Ishikawa (cell line): ENCODE data around the gene EVPL.

Source experiments
- CEBPB ChIP-seq: IDR thresholded peaks from 2 replicates; pipeline ENCODE4 v1.6.1; 2012
- CREB1 ChIP-seq: IDR thresholded peaks from 2 replicates; pipeline ENCODE4 v1.6.1; 2012; ENCODE audit warnings: low read depth
- EGR1 ChIP-seq: IDR thresholded peaks from 2 replicates; pipeline ENCODE4 v1.6.1; 2012
- EP300 ChIP-seq: IDR thresholded peaks from 2 replicates; pipeline ENCODE4 v1.6.1; 2012; ENCODE audit warnings: borderline replicate concordance
- FOXM1 ChIP-seq: IDR thresholded peaks from 2 replicates; pipeline ENCODE4 v1.6.1; 2012; ENCODE audit warnings: low read depth, borderline replicate concordance
- MAX ChIP-seq: IDR thresholded peaks from 2 replicates; pipeline ENCODE4 v1.6.1; 2012
- NFIC ChIP-seq: IDR thresholded peaks from 2 replicates; pipeline ENCODE4 v1.6.1; 2012
- RAD21 ChIP-seq: IDR thresholded peaks from 2 replicates; pipeline ENCODE4 v1.6.1; 2012; ENCODE audit warnings: low read depth
- REST ChIP-seq: IDR thresholded peaks from 2 replicates; pipeline ENCODE4 v1.6.1; 2012; ENCODE audit warnings: low read depth, mild to moderate bottlenecking
- TAF1 ChIP-seq: IDR thresholded peaks from 2 replicates; pipeline ENCODE4 v1.6.1; 2012; ENCODE audit warnings: low read depth, mild to moderate bottlenecking
- TCF12 ChIP-seq: IDR thresholded peaks from 2 replicates; pipeline ENCODE4 v1.6.1; 2012; ENCODE audit warnings: low read depth
- USF1 ChIP-seq: IDR thresholded peaks from 2 replicates; pipeline ENCODE4 v1.6.1; 2012
- YY1 ChIP-seq: IDR thresholded peaks from 2 replicates; pipeline ENCODE4 v1.6.1; 2012; ENCODE audit warnings: low read depth
- ZBTB7A ChIP-seq: IDR thresholded peaks from 2 replicates; pipeline ENCODE4 v1.6.1; 2012; ENCODE audit warnings: low read depth

GRCh38 chr17:76071531-76072147 is 44.5 kb upstream of the EVPL start:
- TF ChIP-seq EP300 (no peak), CEBPB (no peak), RAD21 (no peak), TAF1 (no peak), USF1 (no peak), FOXM1 (no peak), MAX (no peak), ZBTB7A (no peak), NFIC (no peak), CREB1 (no peak), TCF12 (no peak), REST (no peak), YY1 (no peak), EGR1 (no peak)
